HCT116 (cell line): ENCODE measurements around the gene HMCES. TPM values are rescaled to one million over a fixed set of nuclear protein-coding genes. Genes with fewer than 3 reads are reported as not detected.

Experiments used
- ATAC-seq: fragments of 200-7000 bp; cut with Tn5 transposase; 2 replicates; pipeline ENCODE4 v1.9.1; 2020; ENCODE audit warnings: mild to moderate bottlenecking, moderate library complexity
- BruUV-seq: library from RNA; stranded (reverse); fragments of 400-500 nt; replicated peaks from 2 replicates; lab custom pipeline; 2021; lab: Mats Ljungman, UMichigan
- CTCF ChIA-PET: fragments of 300-600 bp; sonication (Branson Sonifier 250); formaldehyde crosslinking; loops from one replicate; lab custom pipeline; 2021; ENCODE audit warnings: antibody characterized with exemption; lab: Charles Lee
- POLR2A ChIA-PET: fragments of 300-600, 350-600 bp; sonication (Branson Sonifier 250); formaldehyde crosslinking; loops from one replicate; lab custom pipeline; 2021; ENCODE audit warnings: antibody characterized with exemption; lab: Charles Lee
- RAD21 ChIA-PET, 2 experiments: fragments of 300-600 bp; sonication (Branson Sonifier 250); formaldehyde crosslinking; loops; one replicate each; lab custom pipeline; 2023; ENCODE audit warnings: low total read pairs in 2 of 2; ENCODE audit not compliant: uncharacterized antibody in 2 of 2, unreplicated experiment in 2 of 2, low non-redundant PET in 1 of 2; lab: Charles Lee
- DNase-seq: peaks from one replicate; pipeline ENCODE4 v3.0.0-alpha.2; 2010; ENCODE audit warnings: low read depth, low spot score
- H2AFZ ChIP-seq: fragments of 200-600 bp; shearing (Covaris generic), sonication (generic); 2 replicates; pipeline ENCODE4 v1.6.1; 2017; ENCODE audit warnings: low read depth, mixed run types, mixed read lengths, antibody characterized with exemption, low read length; ENCODE audit not compliant: poor library complexity, severe bottlenecking
- H3K27ac ChIP-seq: 2 replicates; pipeline ENCODE4 v1.5.1; 2012; ENCODE audit warnings: low read depth, low read length
- H3K27me3 ChIP-seq: fragments of 200-600 bp; sonication (generic); 2 replicates; pipeline ENCODE4 v1.6.1; 2016; ENCODE audit warnings: mixed run types, low read length, mixed read lengths; ENCODE audit not compliant: insufficient read depth
- H3K36me3 ChIP-seq, 2 experiments: fragments of 200-500 bp in 1 of 2; fragments of 200-600 bp in 1 of 2; sonication (Bioruptor generic) in 1 of 2; sonication (generic) in 1 of 2; 2 replicates each; pipeline versions ENCODE4 v1.5.1 to v1.6.1; 2014 to 2016; ENCODE audit warnings: low read length in 2 of 2, inconsistent platforms in 1 of 2, mixed read lengths in 1 of 2, mixed run types in 1 of 2; ENCODE audit not compliant: insufficient read depth in 2 of 2, control insufficient read depth in 1 of 2
- H3K4me1 ChIP-seq, 2 experiments: fragments of 200-600 bp in 1 of 2; sonication (generic) in 1 of 2; 2 replicates each; pipeline versions ENCODE4 v1.5.1 to v1.6.1; 2012 to 2017; ENCODE audit warnings: low read length in 2 of 2, inconsistent platforms in 1 of 2, mild to moderate bottlenecking in 1 of 2, mixed read lengths in 1 of 2, mixed run types in 1 of 2, moderate library complexity in 1 of 2; ENCODE audit not compliant: insufficient read depth in 2 of 2, control insufficient read depth in 1 of 2
- H3K4me2 ChIP-seq: fragments of 200-600 bp; sonication (generic); 2 replicates; pipeline ENCODE4 v1.6.1; 2017; ENCODE audit warnings: mixed run types, low read length, mixed read lengths
- H3K4me3 ChIP-seq, 2 experiments: fragments of 200-600 bp in 1 of 2; sonication (generic) in 1 of 2; replicated peaks in 1 of 2; 2 replicates each; pipeline ENCODE4 v1.5.1; 2011 to 2016; ENCODE audit warnings: low read length in 2 of 2, control low read depth in 1 of 2, low read depth in 1 of 2, mild to moderate bottlenecking in 1 of 2, mixed read lengths in 1 of 2, mixed run types in 1 of 2
- H3K79me2 ChIP-seq: fragments of 200-600 bp; sonication (generic); 2 replicates; pipeline ENCODE4 v1.6.1; 2017; ENCODE audit warnings: mild to moderate bottlenecking, mixed run types, low read length, moderate library complexity, mixed read lengths; ENCODE audit not compliant: insufficient read depth
- H3K9ac ChIP-seq: fragments of 200-600 bp; sonication (generic); 2 replicates; pipeline ENCODE4 v1.6.1; 2016; ENCODE audit warnings: low read length, mixed read lengths
- H3K9me2 ChIP-seq: fragments of 200-600 bp; sonication (generic), shearing (Covaris generic); 2 replicates; pipeline ENCODE4 v1.6.1; 2017; ENCODE audit warnings: mixed run types, mild to moderate bottlenecking, moderate library complexity; ENCODE audit not compliant: insufficient read depth
- H3K9me3 ChIP-seq, 2 experiments: fragments of 200-500 bp in 1 of 2; fragments of 200-600 bp in 1 of 2; sonication (Bioruptor generic) in 1 of 2; sonication (generic) in 1 of 2; 2 replicates each; pipeline ENCODE4 v1.6.1; 2014 to 2017; ENCODE audit warnings: low read length in 2 of 2, mixed read lengths in 2 of 2, inconsistent platforms in 1 of 2, low read depth in 1 of 2, mild to moderate bottlenecking in 1 of 2, mixed run types in 1 of 2, moderate library complexity in 1 of 2; ENCODE audit not compliant: control insufficient read depth in 1 of 2, insufficient read depth in 1 of 2
- H4K20me1 ChIP-seq: fragments of 200-600 bp; sonication (generic), shearing (Covaris generic); 2 replicates; pipeline ENCODE4 v1.6.1; 2017; ENCODE audit warnings: mixed run types, mild to moderate bottlenecking, moderate library complexity; ENCODE audit not compliant: insufficient read depth
- CBX3 ChIP-seq: IDR thresholded peaks from 2 replicates; pipeline ENCODE4 v1.6.1; 2012; ENCODE audit warnings: low read depth
- CEBPB ChIP-seq: IDR thresholded peaks from 2 replicates; pipeline ENCODE4 v1.6.1; 2012; ENCODE audit warnings: low read depth
- CTCF ChIP-seq, 3 experiments: fragments of 200-600 bp in 1 of 3; sonication (generic) in 1 of 3; IDR thresholded peaks in 2 of 3; conservative IDR thresholded peaks in 1 of 3; 2 replicates each; pipeline ENCODE4 v1.5.1; 2012 to 2017; ENCODE audit warnings: low read depth in 2 of 3, low read length in 2 of 3, antibody characterized with exemption in 1 of 3, borderline replicate concordance in 1 of 3, control low read depth in 1 of 3, mild to moderate bottlenecking in 1 of 3, mixed read lengths in 1 of 3, mixed run types in 1 of 3, moderate library complexity in 1 of 3; ENCODE audit not compliant: insufficient read depth in 1 of 3
- EGR1 ChIP-seq: IDR thresholded peaks from 2 replicates; pipeline ENCODE4 v1.6.1; 2012; ENCODE audit warnings: low read depth
- ELF1 ChIP-seq: IDR thresholded peaks from 2 replicates; pipeline ENCODE4 v1.6.1; 2012; ENCODE audit warnings: low read depth, borderline replicate concordance
- EZH2 ChIP-seq: fragments of 200-600 bp; sonication (generic); IDR thresholded peaks from 2 replicates; pipeline ENCODE4 v1.6.1; 2017; ENCODE audit warnings: antibody characterized with exemption, mixed run types
- EZH2phosphoT487 ChIP-seq: fragments of 200-600 bp; IDR thresholded peaks from 2 replicates; pipeline ENCODE4 v1.6.1; 2018; ENCODE audit warnings: antibody characterized with exemption, borderline replicate concordance
- FOSL1 ChIP-seq: IDR thresholded peaks from 2 replicates; pipeline ENCODE4 v1.6.1; 2012; ENCODE audit warnings: low read depth
- POLR2A ChIP-seq: IDR thresholded peaks from 2 replicates; pipeline ENCODE4 v1.7.0; 2011; ENCODE audit warnings: borderline replicate concordance; ENCODE audit not compliant: insufficient read depth, insufficient read length; ENCODE audit errors: extremely low read depth
- RAD21 ChIP-seq: IDR thresholded peaks from 2 replicates; pipeline ENCODE4 v1.6.1; 2012; ENCODE audit warnings: low read depth, mild to moderate bottlenecking
- SIN3A ChIP-seq: IDR thresholded peaks from 2 replicates; pipeline ENCODE4 v1.6.1; 2012; ENCODE audit warnings: low read depth
- SP1 ChIP-seq: IDR thresholded peaks from 2 replicates; pipeline ENCODE4 v1.6.1; 2012; ENCODE audit warnings: low read depth
- SRF ChIP-seq: IDR thresholded peaks from 2 replicates; pipeline ENCODE4 v1.6.1; 2012; ENCODE audit warnings: low read depth
- TCF7L2 ChIP-seq: IDR thresholded peaks from 2 replicates; pipeline ENCODE4 v1.7.0; 2011; ENCODE audit warnings: borderline replicate concordance, inconsistent platforms; ENCODE audit not compliant: insufficient read depth, insufficient read length; ENCODE audit errors: extremely low read depth
- YY1 ChIP-seq: IDR thresholded peaks from 2 replicates; pipeline ENCODE4 v1.6.1; 2011; ENCODE audit warnings: low read length, low read depth, moderate library complexity, mild to moderate bottlenecking; ENCODE audit not compliant: insufficient replicate concordance; ENCODE audit errors: extremely low read depth
- ZNF274 ChIP-seq: fragments of 200-500 bp; sonication (Bioruptor generic); IDR thresholded peaks from 2 replicates; pipeline ENCODE4 v1.6.1; 2014; ENCODE audit warnings: mild to moderate bottlenecking, low read depth, low read length, inconsistent platforms
- intact Hi-C: fragments of 100-400 bp; cut with micrococcal nuclease; formaldehyde crosslinking; loops from 2 replicates; pipeline ENCODE4 v1.10.0; 2022
- total RNA-seq: library from RNA; stranded (reverse); gene quantifications from one replicate; pipeline ENCODE4 v1.2.1, GENCODE V29; 2021; ENCODE audit not compliant: unreplicated experiment
- TF ChIP-seq, protein P1 (sequence below): IDR thresholded peaks from 2 replicates; pipeline ENCODE4 v1.6.1; 2012

Gene HMCES
- total RNA-seq, 1 experiment from 2014 or later: 78.9 TPM

- CTCF ChIA-PET: interaction anchor here (1.3 kb wide), 1 partner anchor 11 kb away, joined by 3 read pairs; no protein-coding TSS in a partner anchor
- Histone ChIP-seq H3K9me2 (no peaks in the 10 kb centered on the region), H3K27ac (no peak overlapping the region), H3K4me2 (no peak overlapping the region), H2AFZ (no peak overlapping the region), H3K79me2 (peaks cover 7% of the 10 kb centered on the region; the same call in 1 of the 2 replicates), H3K27me3 (no peaks in the 10 kb centered on the region), H3K9ac (no peak overlapping the region), H3K9me3 (no peaks in the 10 kb centered on the region), H4K20me1 (no peaks in the 10 kb centered on the region), H3K4me3 (no peak overlapping the region), H3K4me1 (peaks cover 6 to 25% of the 10 kb centered on the region in 2 experiments; a peak in 3 of 4 replicates), H3K36me3 (no peaks in the 10 kb centered on the region)
- RAD21 ChIA-PET: no interaction called here
- POLR2A ChIA-PET: no interaction called here
- intact Hi-C loops: no loop called here
- no TSS peak for BruUV-seq
- DNase-seq (no peak), ATAC-seq (no peak)
- no peak for TF ChIP-seq CEBPB
- no peak for TF ChIP-seq ELF1
These were observed 39.2 kb downstream of the HMCES start for GRCh38 chr3:129317848-129318247.

DNA sequence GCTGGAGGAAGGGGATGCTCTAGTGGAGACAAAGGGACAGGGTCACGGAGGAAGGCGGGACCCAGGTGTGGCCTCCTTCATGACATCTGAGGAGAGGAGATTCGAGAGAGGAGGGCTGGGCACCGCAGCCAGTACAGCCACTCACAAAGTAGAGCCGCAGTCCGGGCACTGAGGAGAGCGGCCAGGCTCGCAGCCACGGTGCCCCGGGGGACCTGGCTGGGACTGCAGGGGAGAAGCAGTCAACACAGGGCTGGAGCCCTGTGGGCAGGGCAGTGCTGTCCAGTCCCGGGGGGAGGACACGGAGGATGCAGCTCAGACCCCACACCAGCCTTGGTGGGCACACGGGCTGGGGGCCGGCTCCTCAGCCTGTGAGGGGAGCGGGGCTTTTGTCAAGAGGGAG lies 40.3 kb downstream of the HMCES start:
- BruUV-seq: no TSS peak
- ATAC-seq: no peak
- Histone ChIP-seq H3K4me2 (no peak overlapping the region), H3K4me3 (no peak overlapping the region), H4K20me1 (no peaks in the 10 kb centered on the region), H3K27ac (no peak overlapping the region), H3K36me3 (no peaks in the 10 kb centered on the region), H3K79me2 (peaks cover 7% of the 10 kb centered on the region; the same call in 1 of the 2 replicates), H3K9me3 (no peaks in the 10 kb centered on the region), H3K9ac (no peak overlapping the region), H2AFZ (no peak overlapping the region), H3K27me3 (no peaks in the 10 kb centered on the region), H3K9me2 (no peaks in the 10 kb centered on the region), H3K4me1 (peaks cover 6 to 23% of the 10 kb centered on the region in 2 experiments; a peak in 3 of 4 replicates)
- RAD21 ChIA-PET: no interaction called here
- intact Hi-C loops: no loop called here
- CTCF ChIA-PET: interaction anchor here (1.3 kb wide), 1 partner anchor 10 kb away, joined by 3 read pairs; no protein-coding TSS in a partner anchor
- DNase-seq: no peak
- POLR2A ChIA-PET: no interaction called here
- TF ChIP-seq CEBPB (no peak), SRF (no peak), CTCF (IDR thresholded peaks at IDR 0.05 in 2 of 3, conservative IDR thresholded peaks at IDR 0.05 in 1 of 3; ENCODE audit: borderline replicate concordance in 1 of 3, insufficient read depth in 1 of 3, low read depth in 2 of 3, low read length in 2 of 3) (no peak), YY1 (no peak), EZH2 (no peak), RAD21 (no peak), ELF1 (no peak), EZH2phosphoT487 (no peak), POLR2A (no peak), TCF7L2 (no peak), ZNF274 (no peak), EGR1 (no peak), SP1 (no peak), CBX3 (no peak), FOSL1 (no peak), SIN3A (no peak)
- TF ChIP-seq, protein P1, sequence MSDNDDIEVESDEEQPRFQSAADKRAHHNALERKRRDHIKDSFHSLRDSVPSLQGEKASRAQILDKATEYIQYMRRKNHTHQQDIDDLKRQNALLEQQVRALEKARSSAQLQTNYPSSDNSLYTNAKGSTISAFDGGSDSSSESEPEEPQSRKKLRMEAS: no peak
